GM10847 (cell line): ENCODE results near the gene CXCL16.

Experiments used
- POLR2A ChIP-seq: IDR thresholded peaks from 2 replicates; pipeline ENCODE4 v1.6.1; 2011; ENCODE audit not compliant: insufficient read length; ENCODE audit errors: extremely low read depth

CXCL16 gene, protein sequence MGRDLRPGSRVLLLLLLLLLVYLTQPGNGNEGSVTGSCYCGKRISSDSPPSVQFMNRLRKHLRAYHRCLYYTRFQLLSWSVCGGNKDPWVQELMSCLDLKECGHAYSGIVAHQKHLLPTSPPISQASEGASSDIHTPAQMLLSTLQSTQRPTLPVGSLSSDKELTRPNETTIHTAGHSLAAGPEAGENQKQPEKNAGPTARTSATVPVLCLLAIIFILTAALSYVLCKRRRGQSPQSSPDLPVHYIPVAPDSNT

DNA sequence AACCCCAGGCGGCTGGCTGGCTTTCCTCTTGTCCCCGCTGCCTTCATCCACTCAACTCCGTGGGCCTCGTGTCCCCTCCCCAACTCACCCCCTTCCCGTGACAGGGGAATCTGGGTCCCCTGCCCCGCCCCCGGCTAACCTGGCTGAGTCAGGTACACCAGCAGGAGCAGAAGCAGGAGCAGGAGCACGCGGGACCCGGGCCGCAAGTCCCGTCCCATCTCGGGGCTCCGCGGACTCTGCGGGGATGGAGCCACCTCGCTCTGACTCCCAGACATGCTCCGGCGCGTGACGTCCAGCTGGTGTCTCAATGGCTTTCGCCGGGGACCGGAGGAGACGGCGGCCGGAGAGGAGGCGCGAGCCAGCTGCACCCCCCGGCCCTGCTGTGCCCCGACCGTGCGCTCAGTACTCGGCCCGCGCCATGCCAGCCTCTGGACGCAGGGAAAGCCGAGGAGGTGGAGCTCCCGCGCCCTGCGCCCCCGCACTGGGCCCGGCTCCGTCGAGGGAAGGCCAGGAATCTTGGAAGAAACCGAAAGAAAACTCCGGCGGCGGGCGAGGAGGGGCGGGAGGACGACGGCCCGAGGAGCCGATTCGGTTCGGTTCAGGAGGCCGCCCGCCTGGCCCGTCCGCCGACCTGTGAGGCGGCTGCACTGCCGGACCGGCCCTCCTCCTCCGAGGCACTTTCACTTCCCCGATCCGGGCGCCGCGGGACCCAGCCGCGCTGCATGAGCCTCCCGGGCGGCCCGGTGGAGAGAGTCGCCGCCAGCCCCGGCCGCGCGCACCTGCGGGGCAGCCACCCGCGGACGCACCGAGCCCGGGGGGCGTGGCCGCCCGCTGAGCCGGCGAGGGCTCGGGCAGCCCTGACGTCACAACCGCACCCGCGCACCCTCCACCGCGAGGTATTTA is at the start of gene CXCL16, which contains the start of gene ZMYND15:
Gene CXCL16 (minus strand): TSS at position 807 of the 903 bp plus-strand sequence. CDS start 589 bp downstream, at position 218.
Gene ZMYND15 (plus strand): TSS at position 712 of the 903 bp plus-strand sequence. CDS start 716 bp downstream, outside the sequence.
- TF ChIP-seq POLR2A = no peak

DNA sequence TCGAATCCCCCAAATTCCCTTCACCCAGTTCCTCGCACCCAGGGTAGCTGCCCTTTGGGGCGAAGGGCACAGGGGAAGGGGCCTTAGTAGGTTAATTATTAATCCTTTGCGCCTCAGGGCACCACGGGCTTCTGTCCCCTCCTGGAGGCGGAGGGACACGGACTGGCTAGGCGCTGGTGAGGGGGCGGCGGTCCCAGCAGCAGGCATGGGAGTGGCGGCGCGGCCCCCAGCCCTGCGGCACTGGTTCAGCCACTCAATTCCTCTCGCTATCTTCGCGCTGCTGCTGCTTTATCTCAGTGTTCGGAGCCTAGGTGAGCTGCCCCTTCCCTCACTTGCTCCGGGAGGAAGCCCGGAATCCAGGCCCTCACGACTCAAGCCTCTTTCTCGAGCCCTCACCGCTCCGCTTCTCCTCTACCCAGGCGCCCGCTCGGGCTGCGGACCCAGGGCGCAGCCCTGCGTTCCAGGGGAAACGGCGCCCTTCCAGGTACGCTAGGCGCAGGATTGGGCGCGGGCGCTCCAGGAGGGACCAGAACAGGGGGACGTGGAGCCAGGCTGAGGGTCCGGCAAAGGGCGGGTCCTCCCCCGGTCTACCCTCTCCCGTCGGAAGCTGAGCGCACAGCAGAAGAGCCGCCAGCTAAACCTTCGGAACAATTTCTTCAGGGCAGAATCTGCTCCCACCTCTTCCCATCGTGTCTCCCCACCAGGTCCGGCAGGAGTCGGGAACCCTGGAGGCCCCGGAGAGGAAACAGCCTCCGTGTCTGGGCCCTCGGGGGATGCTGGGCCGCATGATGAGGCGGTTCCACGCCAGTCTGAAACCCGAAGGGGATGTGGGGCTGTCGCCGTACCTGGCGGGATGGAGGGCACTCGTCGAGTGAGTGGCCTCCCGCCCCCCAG is 49.3 kb upstream of the CXCL16 start, which contains the start of gene GLTPD2:
Gene GLTPD2 (plus strand): TSS at position 158 of the 894 bp plus-strand sequence. CDS start 48 bp downstream, at position 206.
- no peak for TF ChIP-seq POLR2A

DNA sequence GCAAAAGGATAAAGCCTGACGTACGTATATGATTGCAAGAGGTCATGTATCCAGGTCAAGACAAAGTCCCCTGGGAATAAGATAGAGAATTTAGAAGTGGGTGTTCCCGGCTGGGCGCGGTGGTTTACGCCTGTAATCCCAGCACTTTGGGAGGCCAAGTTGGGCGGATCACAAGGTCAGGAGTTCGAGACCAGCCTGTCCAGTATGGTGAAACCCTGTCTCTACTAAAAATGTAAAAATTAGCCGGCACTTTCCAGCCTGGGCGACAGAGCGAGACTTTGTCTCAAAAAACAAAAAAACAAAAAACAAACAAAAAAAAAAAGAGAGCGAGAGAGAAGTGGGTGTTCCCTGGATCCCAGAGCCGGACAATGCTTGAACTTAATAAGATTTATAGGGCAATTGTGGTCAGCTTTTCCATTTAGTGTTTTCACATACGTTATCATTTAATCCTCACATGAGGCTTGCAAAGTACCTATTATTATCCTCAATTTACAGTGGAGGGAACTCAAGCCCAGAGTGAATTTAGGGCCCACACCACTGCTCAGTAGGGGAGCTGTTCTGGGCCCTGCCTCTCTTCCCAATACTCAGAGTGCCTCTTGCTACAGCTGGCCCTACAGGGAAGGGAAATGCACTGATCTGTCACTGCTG is 48.6 kb upstream of the CXCL16 start:
- TF ChIP-seq POLR2A = no peak

DNA sequence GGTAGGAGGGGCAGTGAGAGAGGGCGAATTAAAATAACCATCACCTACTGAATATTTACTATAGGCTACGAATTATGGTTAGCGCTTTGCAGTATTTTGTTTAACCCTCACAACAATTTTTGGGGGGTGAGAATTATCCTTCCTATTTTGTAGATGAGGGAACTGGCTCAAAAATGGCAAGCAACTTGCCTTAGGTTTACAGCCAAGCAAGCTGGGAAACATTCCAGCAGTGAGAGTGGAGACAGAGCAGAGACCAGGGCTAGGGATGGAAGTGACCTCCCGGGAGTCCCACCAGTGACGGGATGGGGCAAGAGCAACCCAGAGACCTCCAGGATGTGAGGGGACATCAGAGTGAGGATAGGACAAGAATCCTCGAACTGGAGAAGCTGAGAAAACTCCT is 46.8 kb upstream of the CXCL16 start:
- TF ChIP-seq POLR2A = no peak

DNA sequence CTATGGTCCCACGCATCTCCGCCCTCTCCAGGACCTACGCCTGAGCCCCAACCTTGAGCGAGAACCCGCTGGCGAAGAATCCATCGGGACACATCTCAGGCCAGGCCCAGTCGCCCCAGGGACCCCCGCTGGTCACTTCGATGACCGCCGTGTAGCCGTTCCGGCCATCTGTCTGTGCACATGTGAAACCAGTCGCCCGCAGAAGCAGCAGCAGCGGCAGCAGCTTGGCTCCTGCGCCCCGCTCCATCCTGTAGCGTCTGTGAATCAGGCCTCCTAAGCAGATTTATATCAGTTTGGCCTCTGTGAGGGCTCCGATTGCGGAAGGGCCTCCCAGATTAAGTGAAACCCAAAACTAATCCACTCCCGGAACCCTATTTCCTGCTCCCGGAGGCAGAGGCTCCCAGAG is 46.4 kb upstream of the CXCL16 start, which contains the start of gene VMO1:
Gene VMO1 (minus strand): TSS at position 259 of the 406 bp plus-strand sequence. CDS start 12 bp downstream, at position 247.
- no peak for TF ChIP-seq POLR2A

DNA sequence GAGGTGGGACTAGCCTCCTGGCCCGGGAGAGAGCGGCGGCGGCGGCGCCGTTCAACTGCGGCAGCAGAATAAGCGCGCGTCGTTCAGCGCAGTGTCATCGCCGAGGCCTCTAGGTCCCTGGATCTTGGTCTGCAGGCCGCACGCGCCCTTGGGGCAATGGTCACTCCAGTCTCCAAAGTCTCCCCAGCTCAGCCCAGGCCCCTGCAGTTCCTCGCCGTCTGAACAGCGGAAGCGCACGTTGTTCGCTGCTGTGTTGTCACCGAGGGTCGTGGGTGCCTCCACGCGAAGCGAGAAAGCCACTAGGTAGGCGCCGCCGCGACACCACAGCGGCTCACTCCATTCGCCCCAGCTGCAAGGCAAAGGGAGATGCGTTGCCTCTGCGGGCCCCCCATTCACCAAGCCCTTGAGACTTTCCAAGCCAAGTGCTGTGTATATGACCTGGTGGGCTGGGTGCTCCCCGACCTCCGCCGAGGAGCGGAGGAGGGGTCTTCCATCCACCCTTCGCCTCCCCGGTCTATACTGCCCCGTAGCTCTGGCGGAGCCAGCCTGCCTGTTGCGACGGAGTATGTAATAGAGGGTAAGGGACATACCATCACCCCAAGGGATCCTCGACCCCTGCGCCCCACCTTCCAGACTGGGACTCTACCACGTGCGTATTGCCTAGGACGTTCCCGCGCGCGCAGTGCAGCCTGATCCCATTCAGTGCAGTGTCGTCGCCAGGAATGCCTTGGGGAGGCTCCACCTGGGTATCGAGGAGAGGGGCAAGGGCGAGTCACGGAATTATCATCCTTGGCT is 45.8 kb upstream of the CXCL16 start:
- no peak for TF ChIP-seq POLR2A

DNA sequence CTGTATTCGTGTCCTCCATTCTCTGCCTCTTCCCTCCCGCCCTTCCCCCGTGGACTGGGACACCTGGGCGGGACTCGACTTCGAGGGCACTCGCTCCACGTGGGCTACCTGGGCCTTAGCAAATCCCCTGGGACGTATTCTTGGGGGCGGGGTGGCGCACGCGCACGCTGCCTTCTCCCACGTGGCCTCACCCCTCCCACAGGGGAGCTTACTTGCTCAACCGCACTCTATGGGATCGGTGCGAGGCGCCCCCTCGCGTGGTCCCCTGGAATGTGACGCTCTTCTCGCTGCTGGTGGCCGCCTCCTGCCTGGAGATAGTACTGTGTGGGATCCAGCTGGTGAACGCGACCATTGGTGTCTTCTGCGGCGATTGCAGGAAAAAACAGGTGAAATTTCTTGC is 42.9 kb upstream of the CXCL16 start:
- no peak for TF ChIP-seq POLR2A

DNA sequence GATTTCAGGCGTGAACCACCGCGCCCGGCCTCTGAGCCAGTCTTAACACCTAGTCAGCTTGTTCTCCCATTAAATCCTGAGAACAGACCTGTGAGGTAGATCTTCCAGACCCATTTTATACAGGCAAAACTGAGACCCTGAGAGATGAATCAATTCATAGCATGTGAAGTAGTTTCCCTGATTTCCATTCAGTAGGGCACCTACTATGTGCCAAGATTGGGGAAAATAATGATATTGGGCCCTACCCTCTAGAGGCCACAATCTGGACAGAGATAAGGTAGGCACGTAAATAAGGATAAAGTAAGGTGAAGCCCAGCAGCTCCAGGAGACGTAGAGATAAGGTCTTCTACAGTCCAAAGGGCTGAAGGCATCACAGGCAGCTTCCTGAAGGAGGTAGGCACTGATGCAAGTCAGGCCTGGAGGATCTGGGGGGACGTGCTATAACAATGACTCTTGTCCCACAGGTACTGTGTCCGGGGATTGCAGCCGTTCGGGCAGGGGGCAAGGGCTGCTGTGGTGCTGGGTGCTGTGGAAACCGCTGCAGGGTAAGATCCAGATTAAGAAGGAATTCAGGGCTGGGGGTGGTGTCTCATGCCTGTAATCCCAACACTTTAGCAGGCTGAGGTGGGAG is 40.7 kb upstream of the CXCL16 start:
- TF ChIP-seq POLR2A = no peak

DNA sequence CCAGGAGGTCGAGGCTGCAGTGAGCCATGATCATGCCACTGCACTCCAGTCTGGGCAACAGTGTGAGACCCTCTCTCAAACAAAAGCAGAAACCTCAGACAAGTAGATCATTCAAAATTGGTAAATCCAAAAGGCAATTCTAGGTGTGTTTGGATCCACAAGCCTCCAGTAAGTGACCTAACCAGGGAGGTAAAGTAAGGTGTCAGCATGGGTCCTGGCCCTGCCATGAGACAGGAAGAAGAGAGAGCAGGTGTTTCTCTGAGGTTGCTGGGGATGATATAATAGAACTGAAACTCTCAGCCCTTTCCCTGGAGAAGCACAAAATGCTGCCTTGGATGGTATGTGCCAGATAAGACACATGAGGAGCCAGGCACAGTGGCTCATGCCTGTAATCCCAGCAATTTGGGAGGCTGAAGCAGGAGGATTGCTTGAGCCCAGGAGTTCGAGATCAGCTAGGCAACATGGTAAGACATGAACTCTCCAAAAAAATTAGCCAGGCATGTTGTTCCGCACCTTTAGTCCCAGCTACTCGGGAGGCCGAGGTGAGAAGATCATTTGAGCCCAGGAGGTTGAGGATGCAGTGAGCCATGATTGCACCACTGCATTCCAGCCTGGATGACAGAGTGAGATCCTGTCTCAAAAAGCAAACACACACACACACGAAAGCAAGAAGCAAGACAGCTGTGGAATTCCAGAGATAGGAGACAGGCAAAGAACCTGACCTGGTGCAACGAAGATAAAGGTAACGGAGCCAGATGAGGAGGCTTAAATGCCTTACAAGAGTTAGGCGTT is 38.4 kb upstream of the CXCL16 start:
- no peak for TF ChIP-seq POLR2A

DNA sequence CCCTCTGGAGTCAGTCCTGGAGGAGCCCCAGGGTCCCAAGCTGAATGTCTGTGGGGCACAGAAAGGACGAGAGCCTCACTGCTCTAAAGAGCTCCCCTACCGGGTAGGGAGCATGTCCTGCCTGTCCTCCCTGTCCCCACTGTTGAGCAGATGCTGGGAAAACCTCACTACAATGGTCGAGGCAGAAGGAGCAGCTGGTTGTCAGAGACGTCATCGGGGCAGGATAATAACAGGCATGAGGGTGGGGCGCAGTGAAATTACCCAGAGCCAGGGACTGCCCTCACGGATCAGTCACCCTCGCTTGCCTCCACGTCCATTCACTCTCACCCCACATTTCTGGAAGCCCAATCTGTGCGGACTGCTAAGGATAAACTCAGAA is 32.5 kb upstream of the CXCL16 start:
- TF ChIP-seq POLR2A = no peak

DNA sequence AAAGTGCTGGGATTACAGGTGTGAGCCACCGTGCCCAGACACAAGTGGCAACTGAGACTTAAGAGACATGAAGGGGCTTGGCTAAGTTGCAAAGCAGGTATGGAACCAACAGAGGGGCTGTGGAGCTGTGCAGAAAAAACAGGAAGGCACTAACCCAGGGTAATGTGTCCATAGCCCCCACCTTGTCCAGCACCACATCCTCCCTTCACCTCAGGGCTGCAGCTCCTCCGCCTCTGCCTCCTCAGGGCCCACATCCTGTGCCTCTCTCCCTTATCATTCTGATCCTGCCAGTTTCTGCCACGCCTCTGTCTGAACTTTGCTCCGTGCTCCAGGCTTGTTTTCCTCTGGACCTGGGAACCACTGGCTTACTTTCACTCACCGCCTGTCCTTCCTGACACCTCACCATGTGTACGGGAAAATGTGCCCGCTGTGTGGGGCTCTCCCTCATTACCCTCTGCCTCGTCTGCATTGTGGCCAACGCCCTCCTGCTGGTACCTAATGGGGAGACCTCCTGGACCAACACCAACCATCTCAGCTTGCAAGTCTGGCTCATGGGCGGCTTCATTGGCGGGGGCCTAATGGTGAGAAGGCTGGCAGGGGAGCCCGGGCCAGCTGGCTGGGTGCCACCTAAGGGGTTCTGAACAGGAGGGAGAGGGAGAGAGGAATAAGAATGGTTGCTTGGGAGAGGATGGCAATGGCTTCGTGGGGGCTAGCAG is 31.9 kb upstream of the CXCL16 start, which contains the start of gene TM4SF5:
Gene TM4SF5 (plus strand): TSS at position 368 of the 716 bp plus-strand sequence. CDS start 37 bp downstream, at position 405.
- no peak for TF ChIP-seq POLR2A

DNA sequence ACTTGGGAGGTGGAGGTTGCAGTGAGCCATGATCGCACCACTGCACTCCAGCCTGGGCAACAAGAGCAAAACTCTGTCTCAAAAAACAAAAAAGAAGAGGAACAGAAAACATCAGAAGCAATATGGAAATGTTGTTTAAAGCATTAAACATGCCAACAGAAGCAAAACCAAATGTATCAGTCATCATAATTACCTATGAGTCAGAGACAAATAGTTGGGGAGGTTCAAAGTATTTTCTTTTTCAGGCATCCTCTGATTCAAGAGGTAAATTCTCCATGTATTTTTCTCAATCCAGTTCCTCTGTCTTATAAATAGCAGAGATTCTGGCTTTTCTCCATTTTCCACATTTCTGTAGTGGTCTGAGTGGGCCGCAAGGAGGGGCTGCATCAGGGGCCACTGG is 29.9 kb upstream of the CXCL16 start:
- no peak for TF ChIP-seq POLR2A
